Diencephalon (tissue), 1 donor: ENCODE results near the gene ERO1B. TPM values are rescaled to one million over a fixed set of nuclear protein-coding genes. Genes with fewer than 3 reads are reported as not detected.

Experiments
- small RNA-seq: library from RNA; depleted of rRNA; stranded (forward); fragments of <200 nt; gene quantifications from one replicate; pipeline ENCODE3, GENCODE V24; 2014
- total RNA-seq: library from RNA; depleted of rRNA; stranded (reverse); fragments of >200 nt; gene quantifications from one replicate; pipeline ENCODE4 v1.2.3, GENCODE V29; 2014

The ERO1B gene
- 15.0 TPM for total RNA-seq

GRCh38 chr1:236281654-236282424, at the start of gene ERO1B:
Gene ERO1B, minus strand, starts transcription at chr1:236281958. Its CDS starts 175 bp downstream, at chr1:236281783.

Small RNA genes lying within 50 kb of the gene (small RNA-seq; reads per million reads assigned to genes)
- gene RNU2-70P: 4.6 reads per million, percentile 91 among the genes with 10 or more reads in this experiment

Other genes with a start within 250 kb of the ERO1B start
- gene NID1, start 216.9 kb downstream of the ERO1B start, total RNA-seq: 18.0 TPM
- gene GPR137B, start 139.4 kb downstream of the ERO1B start, total RNA-seq: 34.8 TPM
- gene EDARADD, start 112.3 kb upstream of the ERO1B start, total RNA-seq: 1.8 TPM
- gene LGALS8, start 242.0 kb upstream of the ERO1B start, total RNA-seq: 65.5 TPM